HepG2 (cell line): ENCODE results near the gene ANKRD11. TPM values are rescaled to one million over a fixed set of nuclear protein-coding genes. Genes with fewer than 3 reads are reported as not detected.

Experiments
- ATAC-seq: fragments of 200-7000 bp; cut with Tn5 transposase; 3 replicates; pipeline ENCODE4 v1.9.1; 2020; ENCODE audit warnings: mild to moderate bottlenecking, moderate library complexity
- BruUV-seq: library from RNA; stranded (reverse); fragments of 400-500 nt; replicated peaks from 2 replicates; lab custom pipeline; 2021; lab: Mats Ljungman, UMichigan
- CTCF ChIA-PET: fragments of 300-600 bp; formaldehyde crosslinking; extraction: SDS; loops from one replicate; lab custom pipeline; 2021; ENCODE audit warnings: low total read pairs, inconsistent platforms, low intra/inter-chr PET ratio; lab: Yijun Ruan, JAX
- POLR2A ChIA-PET: fragments of 350-600 bp; sonication (Branson Sonifier 250); formaldehyde crosslinking; loops from one replicate; lab custom pipeline; 2020; ENCODE audit warnings: antibody characterized with exemption, inconsistent platforms; lab: Yijun Ruan, JAX
- DNase-seq: peaks from one replicate; pipeline ENCODE4 v3.0.0-alpha.2; 2015; ENCODE audit warnings: low spot score
- FAIRE-seq: peaks from 3 replicates; lab custom pipeline; 2011; peaks lifted over from hg19 to GRCh38; lab: Jason Lieb, UNC
- H2AFZ ChIP-seq: one replicate; pipeline ENCODE4 v1.6.1; 2011; ENCODE audit warnings: low read length, inconsistent platforms
- H3K27ac ChIP-seq: fragments of 300-600 bp; 3 replicates; pipeline ENCODE4 v1.8.0; 2011; ENCODE audit warnings: mixed run types, mild to moderate bottlenecking, mixed read lengths, low read length, inconsistent platforms; ENCODE audit not compliant: insufficient read depth; ENCODE audit errors: extremely low read length
- H3K27me3 ChIP-seq, 2 experiments: fragments of 200-600 bp in 1 of 2; 2 replicates in 1 of 2; 3 replicates in 1 of 2; pipeline versions ENCODE4 v1.6.0 to v1.8.0; 2011; ENCODE audit warnings: low read length in 2 of 2, mild to moderate bottlenecking in 2 of 2, moderate library complexity in 2 of 2, inconsistent platforms in 1 of 2; ENCODE audit not compliant: insufficient read depth in 2 of 2, control insufficient read depth in 1 of 2
- H3K36me3 ChIP-seq, 2 experiments: fragments of 200-600 bp in 1 of 2; replicated peaks in 1 of 2; 2 replicates in 1 of 2; 3 replicates in 1 of 2; pipeline versions ENCODE4 v1.5.1 to v1.8.0; 2011; ENCODE audit warnings: low read length in 2 of 2, inconsistent platforms in 1 of 2; ENCODE audit not compliant: insufficient read depth in 2 of 2, control insufficient read depth in 1 of 2
- H3K4me1 ChIP-seq: 2 replicates; pipeline ENCODE4 v1.5.1; 2012; ENCODE audit warnings: low read length, inconsistent platforms; ENCODE audit not compliant: insufficient read depth
- H3K4me2 ChIP-seq: 2 replicates; pipeline ENCODE4 v1.6.0; 2011; ENCODE audit warnings: low read depth, low read length, inconsistent platforms
- H3K4me3 ChIP-seq, 3 experiments: fragments of 200-600 bp in 1 of 3; sonication (generic), shearing (Covaris generic) in 1 of 3; replicated peaks in 1 of 3; 2 replicates each; pipeline ENCODE4 v1.5.1; 2011 to 2016; ENCODE audit warnings: low read length in 3 of 3, inconsistent platforms in 2 of 3, low read depth in 2 of 3, mild to moderate bottlenecking in 2 of 3, control low read depth in 1 of 3, mixed read lengths in 1 of 3; ENCODE audit not compliant: insufficient read depth in 1 of 3
- H3K79me2 ChIP-seq: one replicate; pipeline ENCODE4 v1.6.1; 2011; ENCODE audit warnings: low read length, inconsistent platforms; ENCODE audit not compliant: insufficient read depth
- H3K9ac ChIP-seq: 2 replicates; pipeline ENCODE4 v1.6.0; 2011; ENCODE audit warnings: mild to moderate bottlenecking, low read depth, low read length, inconsistent platforms; ENCODE audit not compliant: insufficient read depth
- H3K9me3 ChIP-seq: 2 replicates; pipeline ENCODE4 v1.5.1; 2012; ENCODE audit warnings: mild to moderate bottlenecking, low read length
- H4K20me1 ChIP-seq: 2 replicates; pipeline ENCODE4 v1.6.0; 2011; ENCODE audit warnings: inconsistent platforms, mild to moderate bottlenecking, low read length, moderate library complexity; ENCODE audit not compliant: insufficient read depth
- ADNP ChIP-seq: sonication (generic); formaldehyde crosslinking; IDR thresholded peaks from 2 replicates; pipeline ENCODE4 v1.4.0; 2020; ENCODE audit warnings: missing genetic modification reagents
- ARID3A ChIP-seq: IDR thresholded peaks from 2 replicates; pipeline ENCODE4 v1.6.1; 2012; ENCODE audit warnings: low read depth, low read length, improper control_type of control experiment
- HDAC2 ChIP-seq: sonication (generic); formaldehyde crosslinking; IDR thresholded peaks from 2 replicates; pipeline ENCODE4 v1.4.0; 2020; ENCODE audit warnings: missing genetic modification reagents
- MATR3 ChIP-seq: sonication (generic); formaldehyde crosslinking; IDR thresholded peaks from 2 replicates; pipeline ENCODE4 v1.4.0; 2020; ENCODE audit warnings: missing genetic modification reagents
- MYPOP ChIP-seq: sonication (generic); formaldehyde crosslinking; IDR thresholded peaks from 2 replicates; pipeline ENCODE4 v1.8.1; 2023; ENCODE audit warnings: mild to moderate bottlenecking, moderate library complexity, missing genetic modification reagents
- NFYB ChIP-seq: sonication (generic); formaldehyde crosslinking; IDR thresholded peaks from 2 replicates; pipeline ENCODE4 v1.4.0; 2020; ENCODE audit warnings: missing genetic modification reagents
- PHF5A ChIP-seq: IDR thresholded peaks from one replicate; pipeline ENCODE4 v1.6.1; 2018; ENCODE audit warnings: low read depth, missing genetic modification reagents; ENCODE audit not compliant: unreplicated experiment
- SALL1 ChIP-seq: sonication (generic); formaldehyde crosslinking; IDR thresholded peaks from 2 replicates; pipeline ENCODE4 v1.8.0; 2022; ENCODE audit warnings: mild to moderate bottlenecking, missing genetic modification reagents
- SIX1 ChIP-seq: sonication (generic); formaldehyde crosslinking; IDR thresholded peaks from 2 replicates; pipeline ENCODE4 v1.4.0; 2020; ENCODE audit warnings: missing genetic modification reagents, borderline replicate concordance
- ZFY ChIP-seq: sonication (generic); formaldehyde crosslinking; IDR thresholded peaks from 2 replicates; pipeline ENCODE4 v1.4.0; 2020; ENCODE audit warnings: missing genetic modification reagents
- ZNF251 ChIP-seq: sonication (generic); formaldehyde crosslinking; IDR thresholded peaks from 2 replicates; pipeline ENCODE4 v1.9.0; 2021; ENCODE audit warnings: mild to moderate bottlenecking, missing genetic modification reagents
- ZNF367 ChIP-seq: sonication (generic); formaldehyde crosslinking; IDR thresholded peaks from 2 replicates; pipeline ENCODE4 v1.4.0; 2020; ENCODE audit warnings: missing genetic modification reagents, borderline replicate concordance
- ZNF501 ChIP-seq: sonication (generic); formaldehyde crosslinking; IDR thresholded peaks from 2 replicates; pipeline ENCODE4 v1.5.1; 2020; ENCODE audit warnings: mild to moderate bottlenecking, moderate library complexity, missing genetic modification reagents
- WGBS: methylation state at CpG from one replicate; pipeline ENCODE4 v1.1.6; 2017; ENCODE audit warnings: low lambda C conversion rate; 5-methylcytosine and 5-hydroxymethylcytosine counted together
- in situ Hi-C: cut with HindIII; loops from 2 replicates; pipeline ENCODE4 v1.10.0; 2017; ENCODE audit warnings: low pct_unique_long_range_greater_than_20kb; ENCODE audit not compliant: extremely low pct_ligation_motif_present
- intact Hi-C: fragments of 100-400 bp; cut with micrococcal nuclease; formaldehyde crosslinking; loops from one replicate; pipeline ENCODE4 v1.10.0; 2022; ENCODE audit not compliant: unreplicated experiment
- polyA plus RNA-seq, 8 experiments: library from polyadenylated mRNA; depleted of rRNA in 3 of 8; stranded (reverse) in 7 of 8; unstranded in 1 of 8; fragments of >200 nt; fragmentation: Illumina TruSeq in 4 of 8; extraction: Trizol in 4 of 8; gene quantifications; 2 replicates each; pipeline versions ENCODE4 v1.2.1 to v1.2.3, GENCODE V29; 2011 to 2016; ENCODE audit warnings: low read depth in 4 of 8, missing spikeins in 1 of 8, mixed read lengths in 1 of 8; ENCODE audit not compliant: insufficient read depth in 1 of 8
- total RNA-seq, 5 experiments: library from RNA; depleted of rRNA; stranded (reverse); fragments of >200 nt; fragmentation: Illumina TruSeq; extraction: Trizol; gene quantifications; 2 replicates each; pipeline ENCODE4 v1.2.3, GENCODE V29; 2016; ENCODE audit warnings: low read depth in 1 of 5
- TF ChIP-seq, protein P1 (sequence below): IDR thresholded peaks from 2 replicates; pipeline ENCODE4 v1.6.1; 2012; ENCODE audit warnings: low read length, improper control_type of control experiment
- TF ChIP-seq, protein P2 (sequence below): sonication (generic); formaldehyde crosslinking; conservative IDR thresholded peaks from 2 replicates; pipeline ENCODE4 v1.5.0; 2020; ENCODE audit warnings: missing genetic modification reagents

Gene ANKRD11
- total and polyA plus RNA-seq, 2 of the 13 experiments (the other 11 are each of a cell fraction or from before 2014, with no cell fraction given) = 21.4 to 38.4 TPM

- Histone ChIP-seq H3K4me2 (peak overlapping the region; percentile 70), H3K79me2 (peaks cover 98% of the 10 kb centered on the region), H3K9ac (no peak overlapping the region), H3K36me3 (peaks cover 8 to 9% of the 10 kb centered on the region in 2 experiments), H3K9me3 (no peaks in the 10 kb centered on the region), H4K20me1 (peaks cover 99% of the 10 kb centered on the region), H3K27ac (peak overlapping the region; percentile 63), H3K4me3 (peak overlapping the region in 2 of 3 experiments; percentile 1 to 20; a peak in 3 of 6 replicates), H3K4me1 (peaks cover 89% of the 10 kb centered on the region), H2AFZ (no peak overlapping the region), H3K27me3 (no peaks in the 10 kb centered on the region)
- ChIA-PET CTCF (no interaction called here), POLR2A (interaction anchor here (1.1 to 2.4 kb wide), 3 partner anchors 12 to 65 kb away, joined by 3 to 12 read pairs (median 3); partner anchors contain the start of gene SPG7)
- BruUV-seq = no TSS peak
- intact Hi-C loops = loop anchor here (2.0 to 5.0 kb wide), 3 partner anchors 26 to 64 kb away; partner anchors contain the start of gene SPG7
- peak; percentile 70 for FAIRE-seq
- in situ Hi-C loops = no loop called here
- peak; percentile 89 for DNase-seq
- WGBS = 13% methylated on average over 13 of the region's 13 CpGs
- ATAC-seq = peak; percentile 77
- TF ChIP-seq, protein P1, sequence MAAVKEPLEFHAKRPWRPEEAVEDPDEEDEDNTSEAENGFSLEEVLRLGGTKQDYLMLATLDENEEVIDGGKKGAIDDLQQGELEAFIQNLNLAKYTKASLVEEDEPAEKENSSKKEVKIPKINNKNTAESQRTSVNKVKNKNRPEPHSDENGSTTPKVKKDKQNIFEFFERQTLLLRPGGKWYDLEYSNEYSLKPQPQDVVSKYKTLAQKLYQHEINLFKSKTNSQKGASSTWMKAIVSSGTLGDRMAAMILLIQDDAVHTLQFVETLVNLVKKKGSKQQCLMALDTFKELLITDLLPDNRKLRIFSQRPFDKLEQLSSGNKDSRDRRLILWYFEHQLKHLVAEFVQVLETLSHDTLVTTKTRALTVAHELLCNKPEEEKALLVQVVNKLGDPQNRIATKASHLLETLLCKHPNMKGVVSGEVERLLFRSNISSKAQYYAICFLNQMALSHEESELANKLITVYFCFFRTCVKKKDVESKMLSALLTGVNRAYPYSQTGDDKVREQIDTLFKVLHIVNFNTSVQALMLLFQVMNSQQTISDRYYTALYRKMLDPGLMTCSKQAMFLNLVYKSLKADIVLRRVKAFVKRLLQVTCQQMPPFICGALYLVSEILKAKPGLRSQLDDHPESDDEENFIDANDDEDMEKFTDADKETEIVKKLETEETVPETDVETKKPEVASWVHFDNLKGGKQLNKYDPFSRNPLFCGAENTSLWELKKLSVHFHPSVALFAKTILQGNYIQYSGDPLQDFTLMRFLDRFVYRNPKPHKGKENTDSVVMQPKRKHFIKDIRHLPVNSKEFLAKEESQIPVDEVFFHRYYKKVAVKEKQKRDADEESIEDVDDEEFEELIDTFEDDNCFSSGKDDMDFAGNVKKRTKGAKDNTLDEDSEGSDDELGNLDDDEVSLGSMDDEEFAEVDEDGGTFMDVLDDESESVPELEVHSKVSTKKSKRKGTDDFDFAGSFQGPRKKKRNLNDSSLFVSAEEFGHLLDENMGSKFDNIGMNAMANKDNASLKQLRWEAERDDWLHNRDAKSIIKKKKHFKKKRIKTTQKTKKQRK = no peak
- TF ChIP-seq ZNF367 (CRISPR knock-in tag) (0 out of 2 replicates have a peak, but pooled peaks have one; percentile 70), ZNF251 (CRISPR knock-in tag) (no peak), MYPOP (CRISPR knock-in tag) (no peak), ZFY (CRISPR knock-in tag) (peak; percentile 40; the same call in 1 of the 2 replicates), SIX1 (CRISPR knock-in tag) (peak; percentile 54; the same call in 1 of the 2 replicates), MATR3 (CRISPR knock-in tag) (no peak), NFYB (CRISPR knock-in tag) (0 out of 2 replicates have a peak, but pooled peaks have one; percentile 11), SALL1 (CRISPR knock-in tag) (peak; percentile 40; the same call in 1 of the 2 replicates), ZNF501 (peak; percentile 40; the same call in 1 of the 2 replicates), HDAC2 (CRISPR knock-in tag) (0 out of 2 replicates have a peak, but pooled peaks have one; percentile 14), ARID3A (peak; percentile 52), ADNP (CRISPR knock-in tag) (0 out of 2 replicates have a peak, but pooled peaks have one; percentile 16), PHF5A (CRISPR knock-in tag) (no peak)
- TF ChIP-seq, protein P2, sequence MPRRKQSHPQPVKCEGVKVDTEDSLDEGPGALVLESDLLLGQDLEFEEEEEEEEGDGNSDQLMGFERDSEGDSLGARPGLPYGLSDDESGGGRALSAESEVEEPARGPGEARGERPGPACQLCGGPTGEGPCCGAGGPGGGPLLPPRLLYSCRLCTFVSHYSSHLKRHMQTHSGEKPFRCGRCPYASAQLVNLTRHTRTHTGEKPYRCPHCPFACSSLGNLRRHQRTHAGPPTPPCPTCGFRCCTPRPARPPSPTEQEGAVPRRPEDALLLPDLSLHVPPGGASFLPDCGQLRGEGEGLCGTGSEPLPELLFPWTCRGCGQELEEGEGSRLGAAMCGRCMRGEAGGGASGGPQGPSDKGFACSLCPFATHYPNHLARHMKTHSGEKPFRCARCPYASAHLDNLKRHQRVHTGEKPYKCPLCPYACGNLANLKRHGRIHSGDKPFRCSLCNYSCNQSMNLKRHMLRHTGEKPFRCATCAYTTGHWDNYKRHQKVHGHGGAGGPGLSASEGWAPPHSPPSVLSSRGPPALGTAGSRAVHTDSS (CRISPR knock-in tag) = no peak
Observed at GRCh38 chr16:89442990-89443726, 47.2 kb downstream of the ANKRD11 start.
